Vagina (tissue), 2 donors: Measurements from ENCODE around the gene HRH1. TPM values are rescaled to one million over a fixed set of nuclear protein-coding genes. Genes with fewer than 3 reads are reported as not detected.

Experiments used
- DNase-seq, 2 donors: peaks; one replicate each; pipeline ENCODE4 v3.0.0-alpha.2; 2017; ENCODE audit errors: extremely low spot score in 2 of 2
- H3K27ac ChIP-seq: fragments of 200-600 bp; sonication (generic); one replicate; pipeline ENCODE4 v1.5.1; 2019
- H3K27me3 ChIP-seq: fragments of 200-600 bp; sonication (generic); one replicate; pipeline ENCODE4 v1.5.1; 2019
- H3K36me3 ChIP-seq, 2 donors: fragments of 200-600 bp; sonication (generic); one replicate each; pipeline ENCODE4 v1.5.1; 2017 to 2019
- H3K4me1 ChIP-seq: fragments of 200-600 bp; sonication (generic); one replicate; pipeline ENCODE4 v1.5.1; 2019
- H3K4me3 ChIP-seq, 2 donors: fragments of 200-600 bp; sonication (generic); 1 replicate in 1 of 2; 2 replicates in 1 of 2; pipeline ENCODE4 v1.5.1; 2016 to 2019
- H3K9me3 ChIP-seq: fragments of 200-600 bp; sonication (generic); one replicate; pipeline ENCODE4 v1.5.1; 2019
- CTCF ChIP-seq, 3 experiments: fragments of 450-650 bp in 2 of 3; fragments of 200-600 bp in 1 of 3; sonication (generic) in 1 of 3; IDR thresholded peaks; one replicate each; pipeline ENCODE4 v1.5.1; 2017 to 2019; ENCODE audit warnings: antibody characterized with exemption in 3 of 3, mild to moderate bottlenecking in 2 of 3, moderate library complexity in 2 of 3
- POLR2A ChIP-seq, 2 donors: fragments of 450-650 bp; IDR thresholded peaks; one replicate each; pipeline ENCODE4 v1.6.1; 2017; ENCODE audit warnings: antibody characterized with exemption in 2 of 2, mild to moderate bottlenecking in 2 of 2, moderate library complexity in 2 of 2
- POLR2AphosphoS5 ChIP-seq, 2 donors: sonication (generic); formaldehyde crosslinking; IDR thresholded peaks; one replicate each; pipeline ENCODE4 v1.9.0; 2017; ENCODE audit warnings: antibody characterized with exemption in 2 of 2, mild to moderate bottlenecking in 2 of 2, low read depth in 1 of 2; ENCODE audit not compliant: insufficient read depth in 1 of 2
- intact Hi-C: fragments of 100-400 bp; cut with DNase I; formaldehyde crosslinking; loops from one replicate; pipeline ENCODE4 v1.15.1; 2023
- total RNA-seq: library from RNA; depleted of rRNA; stranded (reverse); fragments of >200 nt; gene quantifications from one replicate; pipeline ENCODE4 v1.2.3, GENCODE V29; 2016

Gene HRH1
- total RNA-seq, 1 donor from 2014 or later, result 9.3 TPM

- Histone ChIP-seq H3K36me3 (no peaks in the 10 kb centered on the region), H3K9me3 (no peaks in the 10 kb centered on the region), H3K4me1 (peaks cover 44% of the 10 kb centered on the region), H3K27me3 (no peaks in the 10 kb centered on the region), H3K4me3 (no peak overlapping the region), H3K27ac (peak overlapping the region; percentile 81)
- TF ChIP-seq POLR2AphosphoS5 (IDR thresholded peaks at IDR 0.05; ENCODE audit: insufficient read depth in 1 of 2, low read depth in 1 of 2) (no peak), POLR2A (IDR thresholded peaks at IDR 0.05) (no peak), CTCF (IDR thresholded peaks at IDR 0.05) (no peak)
- intact Hi-C loops, result no loop called here
- DNase-seq, result no peak
These were observed 30.9 kb downstream of the HRH1 start for GRCh38 chr3:11185144-11185543.

- Histone ChIP-seq H3K36me3 (no peaks in the 10 kb centered on the region), H3K9me3 (no peaks in the 10 kb centered on the region), H3K27ac (peak overlapping the region; percentile 81), H3K4me1 (peaks cover 44% of the 10 kb centered on the region), H3K4me3 (no peak overlapping the region), H3K27me3 (no peaks in the 10 kb centered on the region)
- TF ChIP-seq CTCF (IDR thresholded peaks at IDR 0.05) (no peak), POLR2AphosphoS5 (IDR thresholded peaks at IDR 0.05; ENCODE audit: insufficient read depth in 1 of 2, low read depth in 1 of 2) (peak; percentile 41 to 81), POLR2A (IDR thresholded peaks at IDR 0.05) (no peak)
- intact Hi-C loops, result no loop called here
- no peak for DNase-seq
These were observed 31.4 kb downstream of the HRH1 start for GRCh38 chr3:11185564-11186317.

- no peak for DNase-seq
- H3K4me1 ChIP-seq, result peaks cover 44% of the 10 kb centered on the region
- intact Hi-C loops, result no loop called here
- no peaks in the 10 kb centered on the region for H3K27me3 ChIP-seq
- no peak overlapping the region for H3K4me3 ChIP-seq
- H3K27ac ChIP-seq, result peak overlapping the region; percentile 81
- H3K9me3 ChIP-seq, result no peaks in the 10 kb centered on the region
- H3K36me3 ChIP-seq, result no peaks in the 10 kb centered on the region
- TF ChIP-seq POLR2AphosphoS5 (IDR thresholded peaks at IDR 0.05; ENCODE audit: insufficient read depth in 1 of 2, low read depth in 1 of 2) (no peak), CTCF (IDR thresholded peaks at IDR 0.05) (no peak), POLR2A (IDR thresholded peaks at IDR 0.05) (no peak)
These were observed 32.0 kb downstream of the HRH1 start for GRCh38 chr3:11186318-11186692.

GRCh38 chr3:11186771-11187191 is 32.5 kb downstream of the HRH1 start:
- Histone ChIP-seq H3K27ac (peak overlapping the region; percentile 81), H3K9me3 (no peaks in the 10 kb centered on the region), H3K4me1 (peaks cover 44% of the 10 kb centered on the region), H3K36me3 (no peaks in the 10 kb centered on the region), H3K4me3 (no peak overlapping the region), H3K27me3 (no peaks in the 10 kb centered on the region)
- no peak for DNase-seq
- no peak for TF ChIP-seq POLR2AphosphoS5 (IDR thresholded peaks at IDR 0.05; ENCODE audit: insufficient read depth in 1 of 2, low read depth in 1 of 2)
- no peak for TF ChIP-seq CTCF (IDR thresholded peaks at IDR 0.05)
- TF ChIP-seq POLR2A (IDR thresholded peaks at IDR 0.05), result no peak
- intact Hi-C loops, result no loop called here

- intact Hi-C loops, result no loop called here
These were observed 33.4 kb downstream of the HRH1 start for GRCh38 chr3:11187681-11188080.

More at GRCh38 chr3:11187681-11188080, 33.4 kb downstream of the HRH1 start:
- no peak for DNase-seq
- H3K36me3 ChIP-seq, result no peaks in the 10 kb centered on the region
- no peak for TF ChIP-seq CTCF (IDR thresholded peaks at IDR 0.05)
- TF ChIP-seq POLR2A (IDR thresholded peaks at IDR 0.05), result no peak
- TF ChIP-seq POLR2AphosphoS5 (IDR thresholded peaks at IDR 0.05; ENCODE audit: insufficient read depth in 1 of 2, low read depth in 1 of 2), result no peak
- H3K4me1 ChIP-seq, result peaks cover 39% of the 10 kb centered on the region
- H3K4me3 ChIP-seq, result no peak overlapping the region
- H3K27me3 ChIP-seq, result no peaks in the 10 kb centered on the region
- no peak overlapping the region for H3K27ac ChIP-seq
- H3K9me3 ChIP-seq, result no peaks in the 10 kb centered on the region
